Osteocyte (in vitro differentiated cells): Measurements from ENCODE around the gene SMYD3. TPM values are rescaled to one million over a fixed set of nuclear protein-coding genes. Genes with fewer than 3 reads are reported as not detected.

Experiments
- DNase-seq: peaks from one replicate; pipeline ENCODE4 v3.0.0; 2021; ENCODE audit warnings: mixed read lengths; ENCODE audit not compliant: unreplicated experiment; ENCODE audit errors: extremely low spot score
- H3K27ac Mint-ChIP-seq: one replicate; pipeline ENCODE4 v1.8.0; 2021; ENCODE audit warnings: mild to moderate bottlenecking, mixed read lengths; ENCODE audit not compliant: unreplicated experiment
- H3K27me3 Mint-ChIP-seq: one replicate; pipeline ENCODE4 v1.8.0; 2021; ENCODE audit warnings: mixed read lengths; ENCODE audit not compliant: unreplicated experiment
- H3K36me3 Mint-ChIP-seq: one replicate; pipeline ENCODE4 v1.8.0; 2021; ENCODE audit warnings: mixed read lengths; ENCODE audit not compliant: unreplicated experiment
- H3K4me1 Mint-ChIP-seq: one replicate; pipeline ENCODE4 v1.8.0; 2021; ENCODE audit warnings: mixed read lengths; ENCODE audit not compliant: unreplicated experiment
- H3K4me3 Mint-ChIP-seq: one replicate; pipeline ENCODE4 v1.8.0; 2021; ENCODE audit warnings: mild to moderate bottlenecking, moderate library complexity, mixed read lengths; ENCODE audit not compliant: unreplicated experiment
- H3K9me3 Mint-ChIP-seq: one replicate; pipeline ENCODE4 v1.8.0; 2021; ENCODE audit warnings: mixed read lengths; ENCODE audit not compliant: unreplicated experiment
- total RNA-seq: library from RNA; stranded (reverse); gene quantifications from 2 replicates; pipeline ENCODE4 v1.2.1, GENCODE V29; 2021
- TF ChIP-seq, protein P1 (sequence below): fragments of 200-600 bp; sonication (generic); IDR thresholded peaks from 2 replicates; pipeline ENCODE4 v1.5.0; 2021; ENCODE audit warnings: antibody characterized with exemption, mild to moderate bottlenecking, moderate library complexity

The SMYD3 gene
- total RNA-seq, 1 donor from 2014 or later = 22.3 TPM

DNA sequence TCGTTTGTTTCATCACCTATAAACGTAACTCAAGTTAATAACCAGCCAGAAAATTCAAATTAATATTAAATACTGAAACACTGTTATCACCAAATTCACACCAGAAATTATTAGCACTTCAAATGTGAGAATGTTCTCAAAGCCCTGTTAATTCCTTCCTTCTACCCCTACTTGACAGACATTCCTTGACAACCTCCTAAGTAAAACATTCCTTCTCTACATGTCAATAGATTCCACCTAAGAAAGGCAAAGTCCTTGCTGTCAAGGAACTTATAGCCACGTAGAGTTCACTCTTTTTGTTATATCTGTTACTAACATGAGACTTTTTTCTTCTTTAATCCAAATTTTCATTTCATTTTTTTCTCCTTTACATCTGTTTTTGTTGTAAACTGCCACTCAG lies 441.5 kb downstream of the SMYD3 start:
- H3K9me3 Mint-ChIP-seq = no peaks in the 10 kb centered on the region
- DNase-seq = no peak
- H3K36me3 Mint-ChIP-seq = no peaks in the 10 kb centered on the region
- no peak overlapping the region for H3K4me3 Mint-ChIP-seq
- no peaks in the 10 kb centered on the region for H3K27me3 Mint-ChIP-seq
- H3K4me1 Mint-ChIP-seq = peaks cover 10% of the 10 kb centered on the region
- TF ChIP-seq, protein P1, sequence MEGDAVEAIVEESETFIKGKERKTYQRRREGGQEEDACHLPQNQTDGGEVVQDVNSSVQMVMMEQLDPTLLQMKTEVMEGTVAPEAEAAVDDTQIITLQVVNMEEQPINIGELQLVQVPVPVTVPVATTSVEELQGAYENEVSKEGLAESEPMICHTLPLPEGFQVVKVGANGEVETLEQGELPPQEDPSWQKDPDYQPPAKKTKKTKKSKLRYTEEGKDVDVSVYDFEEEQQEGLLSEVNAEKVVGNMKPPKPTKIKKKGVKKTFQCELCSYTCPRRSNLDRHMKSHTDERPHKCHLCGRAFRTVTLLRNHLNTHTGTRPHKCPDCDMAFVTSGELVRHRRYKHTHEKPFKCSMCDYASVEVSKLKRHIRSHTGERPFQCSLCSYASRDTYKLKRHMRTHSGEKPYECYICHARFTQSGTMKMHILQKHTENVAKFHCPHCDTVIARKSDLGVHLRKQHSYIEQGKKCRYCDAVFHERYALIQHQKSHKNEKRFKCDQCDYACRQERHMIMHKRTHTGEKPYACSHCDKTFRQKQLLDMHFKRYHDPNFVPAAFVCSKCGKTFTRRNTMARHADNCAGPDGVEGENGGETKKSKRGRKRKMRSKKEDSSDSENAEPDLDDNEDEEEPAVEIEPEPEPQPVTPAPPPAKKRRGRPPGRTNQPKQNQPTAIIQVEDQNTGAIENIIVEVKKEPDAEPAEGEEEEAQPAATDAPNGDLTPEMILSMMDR = no peak
- H3K27ac Mint-ChIP-seq = no peak overlapping the region

DNA sequence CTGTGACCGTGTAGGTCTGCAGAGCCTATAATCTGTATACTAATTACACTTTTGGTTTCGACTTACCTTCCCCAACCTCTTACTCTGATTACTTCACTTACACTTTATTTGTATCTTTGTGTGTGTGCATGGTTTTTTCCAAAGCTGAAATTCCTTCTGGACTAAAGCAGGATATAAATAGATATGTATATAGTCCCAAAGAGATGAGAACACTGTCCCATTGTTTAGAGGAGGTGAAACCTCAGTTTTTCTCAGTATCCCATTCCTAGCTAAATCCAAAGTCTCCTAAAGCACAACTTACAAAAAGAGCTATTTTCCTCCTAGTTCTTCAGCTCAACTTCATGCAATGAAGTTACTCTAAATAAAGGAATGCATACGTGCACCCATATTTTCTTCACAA lies 442.2 kb downstream of the SMYD3 start:
- Mint-ChIP-seq H3K27me3 (no peaks in the 10 kb centered on the region), H3K36me3 (no peaks in the 10 kb centered on the region), H3K9me3 (no peaks in the 10 kb centered on the region), H3K4me3 (no peak overlapping the region), H3K4me1 (peaks cover 10% of the 10 kb centered on the region), H3K27ac (no peak overlapping the region)
- no peak for DNase-seq
- TF ChIP-seq, protein P1 = no peak

DNA sequence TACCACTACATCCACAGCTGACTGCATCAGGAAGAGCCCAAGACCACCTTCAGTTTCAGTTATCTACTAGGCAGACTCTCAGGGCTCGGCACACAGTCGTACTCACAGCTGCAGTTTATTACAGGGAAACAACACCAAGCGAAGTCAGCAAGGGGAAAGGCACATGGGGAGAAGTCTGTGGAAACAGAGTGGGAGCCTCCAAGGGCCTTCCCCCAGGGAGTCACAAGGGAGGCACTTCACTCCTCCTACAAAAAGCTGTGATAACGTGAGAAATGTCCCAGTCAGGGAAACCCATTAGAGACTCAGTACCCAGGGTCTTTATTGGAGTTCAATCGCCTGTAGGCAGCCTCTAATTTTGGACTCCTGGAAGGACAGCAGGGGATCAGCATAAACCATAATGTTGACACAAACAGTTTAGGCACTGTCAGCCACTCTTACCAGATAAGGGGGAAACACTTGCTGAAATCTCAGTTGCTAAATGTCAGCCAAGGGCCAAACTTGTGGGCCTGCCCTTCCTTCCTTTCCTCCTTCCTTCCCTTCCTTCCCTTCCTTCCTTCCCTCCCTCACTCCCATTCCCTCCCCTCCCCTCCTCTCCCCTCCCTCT lies 444.0 kb downstream of the SMYD3 start:
- no peaks in the 10 kb centered on the region for H3K36me3 Mint-ChIP-seq
- H3K27ac Mint-ChIP-seq = no peak overlapping the region
- DNase-seq = no peak

DNA sequence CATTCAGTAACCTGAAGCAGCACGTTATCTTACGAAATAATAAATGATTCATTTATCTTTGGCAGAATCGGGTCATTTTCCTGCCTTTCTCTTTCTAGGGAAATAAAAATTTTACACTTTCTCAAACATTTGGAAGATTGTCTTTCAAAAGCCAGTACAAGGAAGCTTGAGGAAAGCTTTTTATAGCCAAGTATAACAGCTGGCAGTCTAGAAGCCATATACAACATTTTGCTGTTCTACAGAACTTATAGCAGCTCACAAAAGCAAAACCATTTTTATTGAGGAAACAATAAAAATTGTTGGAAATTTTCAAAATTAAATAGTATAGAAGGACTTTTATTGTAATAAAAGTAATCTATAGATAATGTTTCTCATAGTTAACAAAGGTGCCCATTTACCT lies 448.6 kb downstream of the SMYD3 start:
- no peaks in the 10 kb centered on the region for H3K27me3 Mint-ChIP-seq
- no peak for DNase-seq
- peaks cover 6% of the 10 kb centered on the region for H3K9me3 Mint-ChIP-seq
- no peaks in the 10 kb centered on the region for H3K4me1 Mint-ChIP-seq
- TF ChIP-seq, protein P1 = no peak
- no peak overlapping the region for H3K4me3 Mint-ChIP-seq
- H3K27ac Mint-ChIP-seq = no peak overlapping the region
- no peaks in the 10 kb centered on the region for H3K36me3 Mint-ChIP-seq

More for the DNA sequence above, 444.0 kb downstream of the SMYD3 start:
- Mint-ChIP-seq H3K9me3 (no peaks in the 10 kb centered on the region), H3K4me3 (no peak overlapping the region), H3K27me3 (no peaks in the 10 kb centered on the region), H3K4me1 (peaks cover 8% of the 10 kb centered on the region)
- TF ChIP-seq, protein P1 = no peak

DNA sequence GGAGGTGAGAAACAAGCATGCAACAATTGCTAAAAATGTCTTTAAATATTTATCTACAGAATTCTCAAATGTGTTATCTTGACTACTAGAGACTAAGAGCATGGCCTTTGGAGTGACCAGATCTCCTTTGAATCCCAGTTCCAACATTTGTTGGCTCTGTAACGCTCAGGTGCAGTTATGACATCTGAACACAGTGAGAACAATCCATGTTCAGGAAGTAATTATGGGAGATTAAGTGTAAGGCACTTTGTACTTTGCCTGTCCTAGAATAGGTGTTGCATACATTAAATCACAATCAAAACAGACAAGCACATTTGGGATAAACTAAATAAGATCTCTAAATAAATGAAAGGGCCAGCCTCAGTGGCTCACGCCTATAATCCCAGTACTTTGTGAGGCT lies 454.5 kb downstream of the SMYD3 start:
- Mint-ChIP-seq H3K9me3 (peaks cover 6% of the 10 kb centered on the region), H3K27me3 (no peaks in the 10 kb centered on the region), H3K36me3 (no peaks in the 10 kb centered on the region), H3K4me3 (no peak overlapping the region), H3K27ac (no peak overlapping the region), H3K4me1 (no peaks in the 10 kb centered on the region)
- TF ChIP-seq, protein P1 = no peak
- DNase-seq = no peak
